ENCODE results near the gene GPRIN3. TPM values are rescaled to one million over a fixed set of nuclear protein-coding genes. Genes with fewer than 3 reads are reported as not detected.
"Not testable (repeated sequence)": the region's sequence is repeated elsewhere in the genome, so short reads cannot be mapped to it uniquely, and the experiment has no call there.

The GPRIN3 gene
- total RNA-seq, 1 experiment from 2014 or later = 7.6 TPM

- no TSS peak for BruUV-seq (replicated peaks)
- intact Hi-C loops (cut with micrococcal nuclease; ENCODE audit: unreplicated experiment) = loop anchor here (5.0 to 10.0 kb wide), 2 partner anchors 50 to 177 kb away; partner anchors contain the start of gene GPRIN3
- CTCF ChIA-PET = no interaction called here
- no peak overlapping the region for H3K4me3 Mint-ChIP-seq (ENCODE audit: low read depth, unreplicated experiment)
- no peaks in the 10 kb centered on the region for H3K36me3 Mint-ChIP-seq (ENCODE audit: insufficient read depth, unreplicated experiment)
- H3K27ac Mint-ChIP-seq (ENCODE audit: unreplicated experiment) = no peak overlapping the region
- H3K9me3 Mint-ChIP-seq (ENCODE audit: low read depth, unreplicated experiment) = no peaks in the 10 kb centered on the region
- H3K27me3 Mint-ChIP-seq (ENCODE audit: unreplicated experiment) = no peaks in the 10 kb centered on the region
- H3K4me1 Mint-ChIP-seq (ENCODE audit: low read depth, unreplicated experiment) = no peaks in the 10 kb centered on the region
- DNase-seq = no peak
- TF ChIP-seq, protein P1, sequence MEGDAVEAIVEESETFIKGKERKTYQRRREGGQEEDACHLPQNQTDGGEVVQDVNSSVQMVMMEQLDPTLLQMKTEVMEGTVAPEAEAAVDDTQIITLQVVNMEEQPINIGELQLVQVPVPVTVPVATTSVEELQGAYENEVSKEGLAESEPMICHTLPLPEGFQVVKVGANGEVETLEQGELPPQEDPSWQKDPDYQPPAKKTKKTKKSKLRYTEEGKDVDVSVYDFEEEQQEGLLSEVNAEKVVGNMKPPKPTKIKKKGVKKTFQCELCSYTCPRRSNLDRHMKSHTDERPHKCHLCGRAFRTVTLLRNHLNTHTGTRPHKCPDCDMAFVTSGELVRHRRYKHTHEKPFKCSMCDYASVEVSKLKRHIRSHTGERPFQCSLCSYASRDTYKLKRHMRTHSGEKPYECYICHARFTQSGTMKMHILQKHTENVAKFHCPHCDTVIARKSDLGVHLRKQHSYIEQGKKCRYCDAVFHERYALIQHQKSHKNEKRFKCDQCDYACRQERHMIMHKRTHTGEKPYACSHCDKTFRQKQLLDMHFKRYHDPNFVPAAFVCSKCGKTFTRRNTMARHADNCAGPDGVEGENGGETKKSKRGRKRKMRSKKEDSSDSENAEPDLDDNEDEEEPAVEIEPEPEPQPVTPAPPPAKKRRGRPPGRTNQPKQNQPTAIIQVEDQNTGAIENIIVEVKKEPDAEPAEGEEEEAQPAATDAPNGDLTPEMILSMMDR (IDR thresholded peaks at IDR 0.05; ENCODE audit: unreplicated experiment) = no peak
Measured at GRCh38 chr4:89257376-89257775, 50.2 kb downstream of the GPRIN3 start.

GRCh38 chr4:89256203-89256800 is 51.3 kb downstream of the GPRIN3 start:
- Mint-ChIP-seq H3K4me1 (ENCODE audit: low read depth, unreplicated experiment) (no peaks in the 10 kb centered on the region), H3K27ac (ENCODE audit: unreplicated experiment) (no peak overlapping the region), H3K4me3 (ENCODE audit: low read depth, unreplicated experiment) (no peak overlapping the region), H3K27me3 (ENCODE audit: unreplicated experiment) (no peaks in the 10 kb centered on the region), H3K36me3 (ENCODE audit: insufficient read depth, unreplicated experiment) (no peaks in the 10 kb centered on the region), H3K9me3 (ENCODE audit: low read depth, unreplicated experiment) (no peaks in the 10 kb centered on the region)
- intact Hi-C loops (cut with micrococcal nuclease; ENCODE audit: unreplicated experiment) = loop anchor here (5.0 to 10.0 kb wide), 2 partner anchors 51 to 178 kb away; partner anchors contain the start of gene GPRIN3
- CTCF ChIA-PET = interaction anchor here (0.5 kb wide), 1 partner anchor 42 kb away, joined by 3 read pairs; no protein-coding TSS in a partner anchor
- no peak for DNase-seq
- TF ChIP-seq, protein P1 (IDR thresholded peaks at IDR 0.05; ENCODE audit: unreplicated experiment) = no peak
- no TSS peak for BruUV-seq (replicated peaks)

DNA sequence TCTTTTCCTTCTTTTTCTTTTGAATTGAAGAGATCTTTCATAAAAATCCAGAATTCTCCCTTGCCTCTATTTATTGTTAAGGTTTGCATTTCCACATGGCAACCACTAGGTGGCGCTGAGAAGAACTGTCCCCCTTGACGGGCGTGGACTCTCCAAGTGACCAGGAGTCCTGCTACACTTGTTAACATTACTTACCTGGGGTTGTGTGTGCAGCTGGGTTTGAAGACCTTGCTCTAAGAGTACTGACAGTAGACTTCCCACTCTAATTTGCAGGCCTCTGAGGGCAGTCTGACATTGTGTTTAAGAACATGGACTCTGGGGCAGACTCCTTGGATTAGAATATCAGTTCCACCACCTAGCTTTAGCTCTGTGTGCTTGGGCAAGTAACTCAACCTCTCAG is 52.8 kb downstream of the GPRIN3 start:
- H3K27me3 Mint-ChIP-seq (ENCODE audit: unreplicated experiment) = no peaks in the 10 kb centered on the region
- no peak overlapping the region for H3K4me3 Mint-ChIP-seq (ENCODE audit: low read depth, unreplicated experiment)
- H3K36me3 Mint-ChIP-seq (ENCODE audit: insufficient read depth, unreplicated experiment) = no peaks in the 10 kb centered on the region
- BruUV-seq (replicated peaks) = no TSS peak
- intact Hi-C loops (cut with micrococcal nuclease; ENCODE audit: unreplicated experiment) = loop anchor here (5.0 to 10.0 kb wide), 2 partner anchors 52 to 180 kb away; partner anchors contain the start of gene GPRIN3
- H3K9me3 Mint-ChIP-seq (ENCODE audit: low read depth, unreplicated experiment) = no peaks in the 10 kb centered on the region
- no peaks in the 10 kb centered on the region for H3K4me1 Mint-ChIP-seq (ENCODE audit: low read depth, unreplicated experiment)
- TF ChIP-seq, protein P1 (IDR thresholded peaks at IDR 0.05; ENCODE audit: unreplicated experiment) = no peak
- peak; percentile 41 for DNase-seq
- peak overlapping the region; percentile 8 for H3K27ac Mint-ChIP-seq (ENCODE audit: unreplicated experiment)
- CTCF ChIA-PET = interaction anchor here (1.0 kb wide), 1 partner anchor 89 kb away, joined by 3 read pairs; no protein-coding TSS in a partner anchor

DNA sequence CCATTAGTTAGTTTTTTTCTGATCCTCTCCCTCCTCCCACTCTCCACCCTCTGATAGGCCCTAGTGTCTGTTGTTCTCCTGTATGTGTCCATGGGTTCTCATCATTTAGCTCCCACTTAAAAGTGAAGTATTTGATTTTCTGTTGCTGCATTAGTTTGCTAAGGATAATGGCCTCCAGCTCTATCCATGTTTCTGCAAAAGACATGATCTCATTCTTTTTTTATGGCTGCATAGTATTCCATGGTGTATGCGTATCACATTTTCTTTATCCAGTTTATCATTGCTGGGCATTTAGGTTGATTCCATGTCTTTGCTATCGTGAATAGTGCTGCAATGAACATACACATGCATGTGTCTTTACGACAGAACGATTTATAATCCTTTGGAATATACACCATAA is 53.3 kb downstream of the GPRIN3 start:
- not testable (repeated sequence) for H3K27me3 Mint-ChIP-seq (ENCODE audit: unreplicated experiment); H3K4me3 Mint-ChIP-seq (ENCODE audit: low read depth, unreplicated experiment); H3K9me3 Mint-ChIP-seq (ENCODE audit: low read depth, unreplicated experiment); H3K36me3 Mint-ChIP-seq (ENCODE audit: insufficient read depth, unreplicated experiment); DNase-seq; H3K4me1 Mint-ChIP-seq (ENCODE audit: low read depth, unreplicated experiment); BruUV-seq (replicated peaks)
- intact Hi-C loops (cut with micrococcal nuclease; ENCODE audit: unreplicated experiment) = loop anchor here (10.0 kb wide), 1 partner anchor 180 kb away; no protein-coding TSS in a partner anchor
- CTCF ChIA-PET = interaction anchor here (1.0 kb wide), 1 partner anchor 88 kb away, joined by 3 read pairs; no protein-coding TSS in a partner anchor
- peak overlapping the region; percentile 8 for H3K27ac Mint-ChIP-seq (ENCODE audit: unreplicated experiment)

DNA sequence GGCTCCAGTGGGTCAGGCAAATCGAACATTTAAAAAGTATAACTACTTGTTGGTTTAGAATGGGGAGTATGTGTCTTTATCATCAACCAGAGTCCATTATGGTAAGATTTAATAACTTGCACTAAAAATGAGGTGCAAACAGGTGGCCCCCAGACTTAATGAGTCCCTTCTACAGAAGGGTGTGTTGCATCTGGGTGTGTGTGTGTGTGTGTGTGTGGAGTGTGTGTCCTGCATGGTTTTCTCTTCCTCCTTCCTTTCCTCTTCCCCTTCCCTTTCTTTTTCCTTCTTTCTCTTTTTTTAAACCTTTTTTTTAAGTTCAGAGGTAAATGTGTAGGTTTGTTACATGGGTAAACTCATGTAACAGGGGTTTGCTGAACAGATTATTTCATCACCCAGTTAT is 53.7 kb downstream of the GPRIN3 start:
- DNase-seq = no peak
- intact Hi-C loops (cut with micrococcal nuclease; ENCODE audit: unreplicated experiment) = loop anchor here (10.0 kb wide), 1 partner anchor 181 kb away; no protein-coding TSS in a partner anchor
- no peak overlapping the region for H3K4me3 Mint-ChIP-seq (ENCODE audit: low read depth, unreplicated experiment)
- H3K36me3 Mint-ChIP-seq (ENCODE audit: insufficient read depth, unreplicated experiment) = no peaks in the 10 kb centered on the region
- no TSS peak for BruUV-seq (replicated peaks)
- TF ChIP-seq, protein P1 (IDR thresholded peaks at IDR 0.05; ENCODE audit: unreplicated experiment) = no peak
- H3K4me1 Mint-ChIP-seq (ENCODE audit: low read depth, unreplicated experiment) = no peaks in the 10 kb centered on the region
- no peaks in the 10 kb centered on the region for H3K27me3 Mint-ChIP-seq (ENCODE audit: unreplicated experiment)
- H3K27ac Mint-ChIP-seq (ENCODE audit: unreplicated experiment) = no peak overlapping the region
- CTCF ChIA-PET = no interaction called here
- no peaks in the 10 kb centered on the region for H3K9me3 Mint-ChIP-seq (ENCODE audit: low read depth, unreplicated experiment)

Measured in Calu3 (cell line).